HG03378 (cell line): ENCODE results near the gene SS18.

Source experiments
- ATAC-seq: cut with Tn5 transposase; IDR thresholded peaks from one replicate; pipeline ENCODE4 v1.9.1; 2021; ENCODE audit warnings: mild to moderate bottlenecking, moderate library complexity; ENCODE audit not compliant: unreplicated experiment

Gene SS18

GRCh38 chr18:26073758-26074157, 16.7 kb downstream of the SS18 start:
- ATAC-seq = no peak

DNA sequence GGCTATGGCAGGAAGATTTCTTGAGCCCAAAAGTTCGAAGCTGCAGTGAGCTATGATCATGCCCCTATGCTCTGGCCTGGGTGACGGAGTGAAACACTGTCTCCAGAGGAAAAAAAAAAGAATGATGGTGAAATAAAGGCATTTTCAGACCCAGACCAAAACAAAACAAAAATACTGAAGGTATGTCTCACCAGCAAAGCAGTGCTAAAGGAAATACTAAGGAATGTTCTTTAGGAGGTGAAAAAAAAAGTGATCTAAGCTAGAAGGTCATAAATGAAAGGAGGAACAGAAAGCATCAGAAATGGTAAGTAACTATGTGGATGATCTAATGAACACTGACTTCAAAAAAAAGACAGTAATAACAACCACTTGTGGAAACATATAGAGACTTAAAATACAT, 18.7 kb downstream of the SS18 start:
- ATAC-seq = no peak

DNA sequence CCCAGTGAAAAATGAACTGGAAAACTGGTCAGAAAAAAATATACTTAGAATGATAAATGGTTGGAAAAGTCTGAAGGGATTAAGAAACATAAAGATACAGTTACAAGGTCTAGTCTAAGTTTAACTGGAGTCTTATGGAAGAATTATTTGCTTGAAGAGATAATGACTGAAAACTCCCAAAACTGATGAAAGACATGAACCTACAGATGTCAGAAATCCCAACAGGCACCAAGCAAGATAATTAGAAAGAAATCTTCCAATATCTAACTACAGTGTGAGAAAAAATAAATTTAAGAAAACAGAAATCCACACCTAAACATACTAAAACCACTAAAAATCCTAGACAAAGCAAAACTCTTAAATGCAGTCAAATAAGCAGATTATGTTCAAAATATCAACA, 19.4 kb downstream of the SS18 start:
- no peak for ATAC-seq

DNA sequence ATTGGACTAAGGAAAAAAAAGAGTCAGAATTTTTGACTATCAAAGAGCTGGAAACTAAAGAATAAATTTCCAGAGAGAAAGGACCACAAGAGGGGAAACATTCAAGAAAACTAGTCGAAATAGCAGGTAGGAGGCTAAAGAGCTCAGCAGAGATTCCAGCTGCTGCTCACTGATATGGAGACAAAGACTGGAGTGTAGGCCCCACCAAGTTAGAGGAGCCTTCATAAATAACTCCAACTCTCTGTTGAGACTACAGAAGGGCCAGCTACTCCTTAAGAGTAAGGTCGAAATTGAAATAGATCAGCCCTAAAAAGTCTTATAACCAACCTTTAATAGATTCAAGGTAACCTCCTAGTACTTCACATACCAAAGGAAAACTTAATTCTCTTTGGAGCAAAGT, 31.1 kb downstream of the SS18 start:
- ATAC-seq = no peak

DNA sequence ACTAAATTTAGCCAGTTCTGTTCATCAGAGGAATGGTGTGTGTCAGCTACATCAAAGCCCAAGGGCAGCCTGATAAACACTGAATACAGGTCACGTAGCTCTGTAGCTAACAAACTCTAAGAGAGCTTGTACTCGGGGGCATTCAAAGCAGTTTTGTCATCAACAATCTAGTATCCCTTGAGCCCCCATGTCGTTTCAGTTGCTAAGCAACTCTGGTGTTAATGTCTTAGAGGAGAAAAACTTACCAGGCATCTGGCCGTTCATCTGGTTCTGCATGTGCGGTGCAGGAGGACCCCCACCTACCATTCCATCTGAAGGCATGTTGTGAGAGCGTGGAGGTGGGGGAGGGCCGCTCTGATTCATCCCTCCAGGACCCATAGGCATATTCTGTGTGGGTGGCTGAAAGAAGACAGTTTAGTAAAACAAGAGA, 33.1 kb downstream of the SS18 start:
- ATAC-seq = no peak

GRCh38 chr18:26056291-26056690, 34.1 kb downstream of the SS18 start:
- no peak for ATAC-seq

- ATAC-seq = no peak
Observed at GRCh38 chr18:26052505-26052904, 37.9 kb downstream of the SS18 start.

GRCh38 chr18:26051843-26052242, 38.6 kb downstream of the SS18 start:
- no peak for ATAC-seq

DNA sequence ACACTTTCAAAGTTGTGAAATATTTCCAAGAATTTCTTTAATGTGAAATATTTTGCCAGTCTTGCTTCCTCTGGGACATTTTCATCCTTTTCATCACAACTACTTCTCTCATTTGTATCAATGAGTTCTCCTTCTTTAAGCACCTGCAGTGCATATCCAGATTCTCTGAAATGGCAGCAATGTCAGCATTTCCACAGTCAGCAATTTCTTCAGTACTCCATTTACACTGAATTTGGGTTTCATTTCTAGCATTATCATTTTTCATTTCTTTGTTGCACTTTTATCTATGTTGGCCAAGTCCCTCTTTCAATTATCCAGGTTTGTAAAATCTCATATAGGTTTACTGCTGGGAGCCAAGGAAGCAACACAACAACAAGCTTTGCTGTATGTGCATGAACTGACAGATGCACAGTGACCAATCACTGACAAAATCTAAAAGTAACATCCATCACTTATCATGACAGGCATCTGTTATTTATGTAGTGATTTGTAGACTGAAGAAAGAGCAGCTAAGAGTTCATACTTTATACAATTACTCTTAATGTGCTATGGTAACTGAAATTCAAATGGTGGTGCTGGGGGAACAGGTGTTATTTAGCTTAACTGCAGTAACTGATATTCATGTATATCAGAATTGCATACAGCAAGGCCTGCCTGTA, 43.9 kb downstream of the SS18 start:
- no peak for ATAC-seq

DNA sequence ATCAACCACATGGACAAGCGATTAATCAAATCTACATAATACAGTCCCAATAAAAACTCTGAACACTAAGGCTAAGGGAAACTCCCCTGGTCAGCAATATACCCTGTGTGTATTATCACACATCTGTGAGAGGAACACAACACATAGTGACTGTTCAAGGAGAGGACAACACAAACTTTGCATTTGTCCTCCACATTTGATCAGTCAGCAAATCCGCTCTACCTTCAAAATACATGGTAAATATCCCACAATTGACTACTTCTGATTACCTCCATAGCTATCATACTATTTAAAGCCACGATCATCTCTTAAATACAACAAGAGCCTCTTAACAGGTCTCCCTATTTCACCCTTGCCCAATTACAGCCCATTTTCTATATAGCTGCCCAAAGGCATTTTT, 45.6 kb downstream of the SS18 start:
- ATAC-seq = no peak

DNA sequence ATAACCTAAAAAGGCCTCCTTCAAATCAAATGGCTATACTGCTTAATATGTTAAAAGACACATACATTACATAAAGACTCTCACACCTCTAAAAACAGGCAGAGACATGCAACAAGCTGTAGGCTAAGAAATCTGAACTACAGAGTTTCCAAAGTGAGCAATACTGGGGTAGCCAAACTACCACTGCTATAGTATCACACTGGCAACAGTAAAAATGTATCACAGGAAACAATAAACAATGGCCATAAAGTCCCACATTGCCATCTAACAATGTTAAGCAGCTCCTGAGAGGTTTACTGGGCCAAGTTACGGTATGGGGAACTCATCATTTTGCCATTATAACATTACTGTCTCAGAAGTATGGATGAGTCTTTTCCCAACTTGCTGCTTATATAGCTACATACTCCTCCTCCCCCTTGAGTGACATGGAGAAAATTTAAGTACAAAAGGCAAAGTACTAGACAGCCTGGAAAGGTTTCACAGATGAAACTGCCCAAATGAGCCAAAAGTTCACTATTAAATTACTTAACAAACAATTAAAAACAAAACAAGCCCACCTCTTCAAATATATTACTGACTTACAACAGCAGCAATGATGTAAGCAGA, 50.3 kb downstream of the SS18 start:
- ATAC-seq = no peak

DNA sequence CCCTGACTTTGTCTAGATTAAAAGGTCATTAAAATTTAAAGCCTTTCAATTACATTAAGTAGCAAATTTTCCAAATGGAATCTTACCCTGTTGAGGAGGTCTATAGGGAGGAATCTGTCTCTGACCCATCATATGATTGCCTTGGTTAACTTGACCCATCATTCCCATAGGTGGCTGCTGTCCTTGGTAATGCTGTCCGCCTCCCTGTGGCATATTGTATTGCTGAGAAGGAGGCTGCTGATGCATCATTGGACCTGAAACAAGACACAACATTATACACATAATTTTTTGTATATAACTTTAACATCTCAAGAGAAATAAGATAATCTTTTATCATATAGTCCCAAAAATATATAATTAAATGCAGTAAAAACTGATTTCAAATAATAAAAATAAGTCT, 51.2 kb downstream of the SS18 start:
- ATAC-seq = no peak

- no peak for ATAC-seq
Observed at GRCh38 chr18:26036635-26037034, 53.8 kb downstream of the SS18 start.

DNA sequence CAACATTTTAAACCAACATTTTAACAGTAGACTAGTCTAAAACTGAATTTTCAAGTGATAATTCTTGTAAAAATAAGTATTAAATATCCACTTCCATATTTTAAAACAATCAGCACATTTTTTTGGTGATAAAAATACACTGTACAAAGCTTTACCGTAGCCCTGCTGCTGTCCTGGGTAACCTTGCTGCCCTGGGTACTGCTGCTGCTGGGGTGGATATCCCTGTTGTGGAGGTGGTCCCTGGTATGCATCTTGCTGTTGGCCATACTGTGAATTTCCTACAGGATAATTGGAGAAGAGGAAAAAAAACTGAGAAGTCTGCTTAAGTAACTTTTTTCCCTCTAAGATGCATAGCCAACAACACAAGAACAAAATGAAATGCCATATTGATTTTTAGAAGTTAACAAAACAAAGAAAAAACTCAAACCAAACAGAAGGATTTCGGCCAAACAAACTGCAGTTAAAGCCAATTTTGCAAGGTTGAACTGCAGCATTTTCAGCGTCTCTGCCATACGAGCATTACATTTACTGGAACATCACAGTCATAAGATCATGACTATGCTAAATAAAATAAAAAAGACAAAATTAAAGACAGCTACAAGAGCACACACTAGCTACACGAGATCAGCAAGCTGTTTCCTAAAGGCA, 55.4 kb downstream of the SS18 start:
- ATAC-seq = no peak

DNA sequence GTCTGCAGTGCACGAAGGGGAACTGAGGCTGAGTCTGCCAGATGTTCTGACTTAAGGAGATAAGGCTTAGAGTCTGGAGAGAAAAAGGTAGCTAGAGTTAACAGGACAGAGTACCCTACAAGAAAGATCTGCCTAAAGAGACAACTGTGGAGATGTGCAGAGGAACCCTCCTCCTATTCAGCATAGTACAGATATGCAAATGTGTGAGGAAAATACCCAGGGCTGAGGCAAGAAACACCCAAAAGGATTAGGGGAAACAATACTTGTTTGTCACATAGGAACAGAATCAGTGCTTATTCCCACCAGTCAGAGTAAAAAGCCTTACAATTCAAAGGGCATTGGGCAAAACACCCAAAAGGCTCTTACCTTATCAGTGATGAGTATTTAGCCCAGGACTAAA, 67.8 kb downstream of the SS18 start:
- ATAC-seq = no peak

GRCh38 chr18:26021061-26021754, 69.2 kb downstream of the SS18 start:
- ATAC-seq = no peak

- no peak for ATAC-seq
Observed at GRCh38 chr18:26017929-26018328, 72.5 kb downstream of the SS18 start.

GRCh38 chr18:26014462-26014861, 76.0 kb downstream of the SS18 start:
- no peak for ATAC-seq

DNA sequence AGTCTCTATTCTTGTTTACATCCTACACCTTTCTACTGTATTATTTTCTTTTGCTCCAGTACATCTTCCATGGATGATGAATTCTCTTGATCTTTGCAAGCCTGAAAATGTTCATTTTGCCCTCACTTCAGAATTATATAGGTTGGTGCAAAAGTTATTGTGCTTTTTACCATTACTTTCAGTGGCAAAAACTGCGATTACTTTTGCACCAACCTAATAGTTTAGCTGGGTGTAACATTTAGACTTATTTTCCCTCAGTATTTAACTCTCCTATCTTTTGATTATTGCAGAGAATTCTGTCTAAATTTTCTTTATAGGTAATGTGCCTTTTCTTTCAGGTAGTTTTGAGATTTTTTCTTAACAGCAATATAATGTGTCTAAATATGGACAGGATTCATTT, 81.8 kb downstream of the SS18 start:
- no peak for ATAC-seq

DNA sequence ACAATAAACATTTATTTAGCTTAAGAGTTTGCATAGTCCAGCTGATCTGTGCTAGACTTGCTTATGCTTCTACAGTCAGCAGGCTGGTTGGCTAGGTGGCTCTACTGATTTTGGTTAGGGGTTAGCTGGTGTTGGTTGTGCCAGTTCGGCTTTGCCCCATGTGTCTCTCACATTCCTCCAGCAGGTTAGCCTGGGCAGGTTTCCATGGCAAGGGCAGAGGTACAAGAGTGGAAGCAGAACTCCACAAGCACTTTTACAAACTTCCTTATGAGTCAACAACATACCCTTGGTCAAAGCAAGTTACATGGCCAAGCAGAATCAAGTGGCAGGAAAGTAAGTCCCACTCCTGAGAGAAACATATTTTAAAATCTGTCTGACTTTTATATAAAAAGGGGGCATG, 82.3 kb downstream of the SS18 start:
- no peak for ATAC-seq

DNA sequence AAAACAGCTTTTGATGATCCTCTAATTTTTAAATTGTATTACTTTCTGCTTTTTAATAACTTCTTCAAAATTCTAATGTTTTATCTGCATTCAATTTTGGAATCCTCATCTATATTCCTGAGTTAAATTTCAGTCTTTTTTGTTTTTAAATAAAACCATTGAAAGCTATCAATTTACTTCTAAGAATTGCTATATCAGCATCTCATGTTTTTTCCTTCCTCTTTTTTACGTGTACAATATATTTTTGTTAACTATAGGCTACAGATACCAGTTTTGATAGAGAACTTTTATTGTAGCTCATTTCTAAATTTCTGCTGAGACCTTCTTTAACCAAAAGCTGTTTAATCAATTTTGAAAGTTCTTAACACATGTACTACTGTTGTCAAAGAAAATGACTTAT, 84.5 kb downstream of the SS18 start:
- ATAC-seq = no peak

DNA sequence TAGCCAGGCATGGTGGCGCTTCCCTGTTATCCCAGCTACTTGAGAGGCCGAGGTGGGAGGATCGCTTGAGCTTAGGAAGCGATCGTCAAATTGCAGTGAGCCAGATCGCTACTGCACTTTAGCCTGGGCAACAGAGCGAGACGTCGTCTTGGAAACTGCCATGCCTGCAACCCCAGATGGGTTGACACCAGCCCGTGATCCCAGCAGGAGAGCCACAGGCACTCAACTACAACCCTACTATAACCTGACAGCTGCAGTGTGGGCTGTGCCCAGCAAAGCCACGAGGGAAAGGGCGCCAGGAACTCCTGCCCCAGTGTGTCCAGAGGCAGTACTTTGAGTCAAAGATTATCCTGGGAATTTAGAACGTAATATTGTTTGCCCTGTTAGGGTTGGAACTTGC, 85.6 kb downstream of the SS18 start:
- no peak for ATAC-seq
